Neural progenitor cell (in vitro differentiated cells): ENCODE data around the gene RHBG. TPM values are rescaled to one million over a fixed set of nuclear protein-coding genes. Genes with fewer than 3 reads are reported as not detected.

Source experiments
- DNase-seq: peaks from one replicate; pipeline ENCODE4 v3.0.0-alpha.2; 2016; ENCODE audit warnings: low spot score
- H2AFZ ChIP-seq: fragments of 200-600 bp; sonication (generic); replicated peaks from 2 replicates; pipeline ENCODE4 v1.6.1; 2016; ENCODE audit warnings: antibody characterized with exemption
- H3F3A ChIP-seq: fragments of 200-600 bp; sonication (generic); 2 replicates; pipeline ENCODE4 v1.6.1; 2016; ENCODE audit warnings: antibody characterized with exemption, low read depth
- H3K27ac ChIP-seq: fragments of 200-600 bp; sonication (generic); 2 replicates; pipeline ENCODE4 v1.5.1; 2016; ENCODE audit warnings: mild to moderate bottlenecking
- H3K27me3 ChIP-seq: fragments of 200-600 bp; sonication (generic); 2 replicates; pipeline ENCODE4 v1.6.1; 2016; ENCODE audit warnings: mild to moderate bottlenecking, moderate library complexity
- H3K36me3 ChIP-seq: fragments of 200-600 bp; sonication (generic); 2 replicates; pipeline ENCODE4 v1.5.1; 2016
- H3K4me1 ChIP-seq: fragments of 200-600 bp; sonication (generic); 2 replicates; pipeline ENCODE4 v1.6.1; 2016; ENCODE audit warnings: mixed run types
- H3K4me2 ChIP-seq: fragments of 200-600 bp; sonication (generic); 2 replicates; pipeline ENCODE4 v1.6.1; 2016
- H3K4me3 ChIP-seq: fragments of 200-600 bp; sonication (generic); 2 replicates; pipeline ENCODE4 v1.5.1; 2016
- H3K79me2 ChIP-seq: fragments of 200-600 bp; sonication (generic); 2 replicates; pipeline ENCODE4 v1.6.1; 2016; ENCODE audit warnings: low read depth
- H3K9ac ChIP-seq: fragments of 200-600 bp; sonication (generic); 2 replicates; pipeline ENCODE4 v1.6.1; 2016
- H3K9me3 ChIP-seq: fragments of 200-600 bp; sonication (generic); 2 replicates; pipeline ENCODE4 v1.5.1; 2016; ENCODE audit warnings: low read depth
- H4K20me1 ChIP-seq: fragments of 200-600 bp; sonication (generic); 2 replicates; pipeline ENCODE4 v1.6.1; 2016; ENCODE audit warnings: low read depth
- H3K27ac Mint-ChIP-seq: 3 replicates; pipeline ENCODE4 v1.8.0; 2021; ENCODE audit warnings: mixed read lengths
- H3K27me3 Mint-ChIP-seq: 2 replicates; pipeline ENCODE4 v1.8.0; 2022; ENCODE audit warnings: low read depth, mild to moderate bottlenecking, inconsistent platforms, moderate library complexity, mixed read lengths; ENCODE audit not compliant: insufficient read depth
- H3K36me3 Mint-ChIP-seq: 3 replicates; pipeline ENCODE4 v1.8.0; 2021; ENCODE audit warnings: mixed read lengths
- H3K4me1 Mint-ChIP-seq: 3 replicates; pipeline ENCODE4 v1.8.0; 2021; ENCODE audit warnings: mixed read lengths
- H3K4me3 Mint-ChIP-seq: 3 replicates; pipeline ENCODE4 v1.8.0; 2021; ENCODE audit warnings: mild to moderate bottlenecking, moderate library complexity, mixed read lengths
- H3K9me3 Mint-ChIP-seq: 3 replicates; pipeline ENCODE4 v1.8.0; 2020; ENCODE audit warnings: mixed read lengths
- CTCF ChIP-seq: fragments of 200-600 bp; sonication (generic); IDR thresholded peaks from 2 replicates; pipeline ENCODE4 v1.5.1; 2017; ENCODE audit warnings: antibody characterized with exemption, mild to moderate bottlenecking
- EZH2 ChIP-seq: fragments of 200-600 bp; sonication (generic); IDR thresholded peaks from 2 replicates; pipeline ENCODE4 v1.6.1; 2017; ENCODE audit warnings: antibody characterized with exemption, mild to moderate bottlenecking, moderate library complexity
- EZH2phosphoT487 ChIP-seq: fragments of 200-600 bp; sonication (generic); IDR thresholded peaks from 2 replicates; pipeline ENCODE4 v1.6.1; 2017; ENCODE audit warnings: antibody characterized with exemption
- total RNA-seq: library from RNA; depleted of rRNA; stranded (reverse); fragments of >200 nt; gene quantifications from 2 replicates; pipeline ENCODE4 v1.2.3, GENCODE V29; 2015; ENCODE audit warnings: low replicate concordance

Gene RHBG
- total RNA-seq, 1 donor from 2014 or later, result not detected

DNA sequence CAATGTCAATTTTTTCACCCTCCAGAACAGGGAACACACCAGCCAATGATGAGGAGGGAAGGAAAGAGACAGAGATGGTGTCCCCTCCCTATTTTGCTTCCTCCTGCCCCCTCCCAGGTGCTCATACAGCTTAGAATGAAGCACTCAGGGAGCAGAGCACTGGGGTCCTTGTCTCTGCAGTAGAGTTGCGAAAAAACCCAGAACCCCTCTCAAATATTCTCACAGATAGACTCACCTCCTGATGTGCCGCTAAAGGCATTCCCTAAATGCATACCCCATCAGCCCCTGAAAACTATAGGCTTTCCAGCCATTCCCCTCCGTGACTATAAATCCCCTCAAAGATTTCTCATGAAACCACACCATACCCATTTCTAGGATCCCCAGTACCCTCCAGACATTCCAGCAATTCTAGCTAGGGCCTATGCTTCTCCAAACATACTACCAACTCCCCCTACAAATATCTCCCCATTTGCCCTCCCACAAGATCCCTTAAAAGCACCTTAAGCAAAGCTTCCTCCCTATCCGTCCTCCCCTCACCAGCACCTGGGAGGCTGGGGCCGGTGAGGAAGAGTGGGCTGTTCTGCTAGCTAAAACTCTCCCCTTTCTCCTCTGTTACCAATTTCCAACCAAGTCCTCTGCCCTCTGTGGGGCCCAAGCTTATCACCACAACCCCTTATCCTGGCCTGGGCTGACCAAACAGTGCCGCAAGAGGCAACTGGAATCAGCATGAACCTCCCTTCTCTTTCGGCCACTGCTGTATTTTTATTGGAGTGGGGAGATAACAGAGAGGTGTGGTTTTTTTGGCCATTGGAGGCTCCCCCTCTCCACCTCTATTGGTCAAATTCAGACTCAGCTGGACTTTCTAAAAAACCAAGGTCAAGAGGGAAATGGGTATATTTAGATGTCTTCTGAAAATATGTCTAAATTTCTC is 54.7 kb downstream of the RHBG start:
- no peak overlapping the region for H3K27ac Mint-ChIP-seq
- Histone ChIP-seq H3K4me1 (peaks cover 4% of the 10 kb centered on the region), H2AFZ (no peak overlapping the region), H4K20me1 (peaks cover 55% of the 10 kb centered on the region), H3K79me2 (no peaks in the 10 kb centered on the region), H3K27me3 (peaks cover 100% of the 10 kb centered on the region), H3K4me3 (no peak overlapping the region), H3K4me2 (no peak overlapping the region), H3K27ac (no peak overlapping the region), H3K9me3 (no peaks in the 10 kb centered on the region), H3K9ac (no peak overlapping the region), H3F3A (peaks cover 11% of the 10 kb centered on the region), H3K36me3 (no peaks in the 10 kb centered on the region)
- TF ChIP-seq EZH2 (peak; percentile 51), EZH2phosphoT487 (peak; percentile 46), CTCF (no peak)
- peaks cover 5% of the 10 kb centered on the region for H3K9me3 Mint-ChIP-seq
- H3K4me3 Mint-ChIP-seq, result peak overlapping the region; percentile 20
- H3K27me3 Mint-ChIP-seq, result peaks cover 92% of the 10 kb centered on the region
- no peak for DNase-seq
- no peaks in the 10 kb centered on the region for H3K36me3 Mint-ChIP-seq
- peaks cover 14% of the 10 kb centered on the region for H3K4me1 Mint-ChIP-seq

DNA sequence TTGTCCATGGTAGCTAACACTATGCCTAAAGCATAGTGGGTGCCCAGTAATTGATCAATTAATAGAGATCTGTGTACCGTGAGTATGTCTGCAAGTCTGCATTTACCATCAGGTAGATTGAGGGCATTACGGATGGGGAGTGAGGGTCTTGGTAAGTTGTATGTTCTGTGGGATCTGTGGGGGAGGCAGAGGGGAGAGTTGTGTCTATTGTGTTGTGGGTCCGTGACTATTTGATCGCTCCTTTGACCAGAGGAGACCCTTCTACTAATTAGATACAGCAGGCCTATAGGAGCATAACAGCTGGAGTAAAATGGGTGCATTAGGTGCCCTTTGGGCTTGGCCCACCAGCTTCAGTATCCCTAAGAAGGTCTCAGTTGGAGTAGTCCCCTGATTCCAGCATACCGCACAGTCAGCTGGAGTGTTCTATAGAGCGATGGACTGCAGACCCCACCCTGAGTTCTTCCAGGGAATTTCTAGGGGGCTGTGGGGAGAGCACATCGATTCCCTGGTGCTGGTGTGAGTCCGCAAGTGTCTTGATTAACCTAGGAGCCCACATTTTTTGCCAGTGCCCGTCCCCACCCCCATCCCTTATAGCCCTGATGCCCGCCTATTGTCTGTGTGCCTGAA is 55.9 kb downstream of the RHBG start:
- Histone ChIP-seq H4K20me1 (peaks cover 55% of the 10 kb centered on the region), H3K79me2 (no peaks in the 10 kb centered on the region), H3K4me1 (peaks cover 9% of the 10 kb centered on the region), H3K9me3 (no peaks in the 10 kb centered on the region), H3K36me3 (no peaks in the 10 kb centered on the region), H3K27me3 (peaks cover 100% of the 10 kb centered on the region), H3K9ac (no peak overlapping the region), H3K4me2 (no peak overlapping the region), H2AFZ (no peak overlapping the region), H3K4me3 (no peak overlapping the region), H3K27ac (no peak overlapping the region), H3F3A (peaks cover 11% of the 10 kb centered on the region)
- Mint-ChIP-seq H3K4me3 (no peak overlapping the region), H3K36me3 (no peaks in the 10 kb centered on the region), H3K27me3 (peaks cover 92% of the 10 kb centered on the region), H3K4me1 (peaks cover 16% of the 10 kb centered on the region), H3K27ac (no peak overlapping the region), H3K9me3 (peaks cover 2% of the 10 kb centered on the region)
- no peak for DNase-seq
- no peak for TF ChIP-seq CTCF
- TF ChIP-seq EZH2phosphoT487, result no peak
- TF ChIP-seq EZH2, result no peak

- no peaks in the 10 kb centered on the region for H3K79me2 ChIP-seq
Measured at GRCh38 chr1:156425943-156426342, 56.9 kb downstream of the RHBG start.

More at GRCh38 chr1:156425943-156426342, 56.9 kb downstream of the RHBG start:
- Mint-ChIP-seq H3K27ac (no peak overlapping the region), H3K27me3 (peaks cover 90% of the 10 kb centered on the region), H3K36me3 (no peaks in the 10 kb centered on the region), H3K9me3 (peaks cover 2% of the 10 kb centered on the region), H3K4me1 (peaks cover 23% of the 10 kb centered on the region), H3K4me3 (no peak overlapping the region)
- no peak for DNase-seq
- Histone ChIP-seq H3K27ac (no peak overlapping the region), H3K36me3 (no peaks in the 10 kb centered on the region), H3K4me2 (no peak overlapping the region), H3K27me3 (peaks cover 100% of the 10 kb centered on the region), H3K9ac (no peak overlapping the region), H3K4me1 (peaks cover 17% of the 10 kb centered on the region), H3F3A (peaks cover 16% of the 10 kb centered on the region), H3K4me3 (no peak overlapping the region), H2AFZ (no peak overlapping the region), H3K9me3 (no peaks in the 10 kb centered on the region), H4K20me1 (peaks cover 55% of the 10 kb centered on the region)
- TF ChIP-seq CTCF, result no peak
- TF ChIP-seq EZH2phosphoT487, result no peak
- TF ChIP-seq EZH2, result no peak
